ENCODE data around the gene MAEA.

MAEA gene

DNA sequence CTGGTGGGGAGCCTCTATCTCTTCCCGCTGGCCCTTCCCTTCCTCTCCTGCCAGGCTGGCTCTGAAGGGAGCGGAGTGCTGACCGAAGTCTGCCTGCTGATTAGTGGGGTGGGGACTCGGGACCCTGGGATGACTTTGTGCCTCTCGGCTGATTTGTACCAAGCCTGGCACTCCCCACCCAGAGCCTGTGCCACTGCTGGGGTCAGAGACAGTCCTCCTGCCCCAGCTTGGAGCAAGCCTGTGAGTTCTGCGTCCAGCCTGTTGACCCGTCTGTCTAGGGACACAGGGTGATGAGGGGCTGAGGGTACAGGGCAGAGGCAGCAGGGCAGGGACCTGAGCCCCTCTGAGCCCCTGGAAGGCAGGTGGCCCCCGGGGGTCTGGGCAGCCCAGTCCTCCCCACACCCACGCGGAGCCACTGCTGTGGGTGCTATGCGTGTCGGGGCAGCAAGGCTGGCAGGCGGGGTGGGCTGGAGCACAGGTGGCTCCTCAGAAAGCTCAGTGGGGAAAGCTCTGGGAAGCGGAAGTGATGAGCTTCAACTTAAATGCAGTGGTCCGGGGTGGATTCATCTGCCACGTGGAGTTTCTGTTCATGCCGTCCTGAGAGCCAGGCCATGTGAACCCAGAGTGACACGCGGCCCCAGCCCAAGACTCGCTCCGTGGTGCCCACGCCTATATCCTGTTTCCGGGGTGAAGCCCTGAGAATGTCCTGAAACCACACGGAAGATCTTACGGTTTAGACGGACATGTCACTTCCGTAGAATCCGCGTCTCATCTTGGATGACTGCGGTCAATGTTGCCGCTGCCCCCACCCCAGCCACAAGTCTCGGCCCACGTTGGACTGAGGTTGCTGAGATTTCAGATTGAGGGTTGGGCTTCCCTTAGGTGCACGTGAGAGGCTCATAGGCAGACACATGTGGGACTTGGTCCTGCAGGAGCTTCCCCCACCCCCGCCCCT is 36.3 kb downstream of the MAEA start:
- no peak for TF ChIP-seq GATA2 (IDR thresholded peaks at IDR 0.05; ENCODE audit: low read depth, low read length)
- no peak for TF ChIP-seq GATA3 (IDR thresholded peaks at IDR 0.05; ENCODE audit: low read depth, low read length)

DNA sequence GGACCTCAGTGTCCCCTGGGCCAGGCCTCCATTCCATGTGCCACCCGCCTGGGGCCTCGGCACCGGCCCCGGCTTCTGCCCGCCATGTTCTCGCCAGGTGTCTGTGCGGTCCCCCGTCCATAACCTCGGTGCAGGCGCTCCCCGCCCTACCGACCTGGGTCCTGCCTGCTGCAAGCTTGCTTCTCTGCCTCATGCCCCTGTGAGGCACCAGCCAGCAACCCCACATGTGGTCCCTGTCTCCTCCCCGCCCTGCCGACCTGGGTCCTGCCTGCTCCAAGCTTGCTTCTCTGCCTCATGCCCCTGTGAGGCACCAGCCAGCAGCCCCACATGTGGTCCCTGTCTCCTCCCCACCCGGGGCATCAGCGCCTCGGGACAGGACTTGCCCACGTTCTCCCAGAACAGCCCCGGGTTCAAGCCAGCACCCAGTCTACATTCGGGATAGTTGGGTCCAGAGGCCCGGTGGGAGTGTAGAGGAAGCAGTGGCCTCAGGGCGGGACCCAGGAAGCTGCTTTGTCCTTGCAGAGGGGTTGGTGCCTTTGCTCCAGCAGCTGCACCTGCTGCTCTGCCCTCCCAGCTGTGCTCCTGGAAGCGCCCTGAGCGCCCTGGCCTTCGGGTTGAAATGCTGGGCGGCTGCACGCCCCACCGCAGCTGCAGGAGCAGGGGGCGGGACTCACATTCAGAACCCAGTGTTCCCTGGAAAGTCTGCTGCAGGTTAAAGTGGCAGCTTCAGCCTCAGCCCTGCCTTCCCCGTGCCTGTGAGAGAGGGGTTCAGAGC is 37.2 kb downstream of the MAEA start:
- TF ChIP-seq GATA3 (IDR thresholded peaks at IDR 0.05; ENCODE audit: low read depth, low read length) (no peak), GATA2 (IDR thresholded peaks at IDR 0.05; ENCODE audit: low read depth, low read length) (no peak)

DNA sequence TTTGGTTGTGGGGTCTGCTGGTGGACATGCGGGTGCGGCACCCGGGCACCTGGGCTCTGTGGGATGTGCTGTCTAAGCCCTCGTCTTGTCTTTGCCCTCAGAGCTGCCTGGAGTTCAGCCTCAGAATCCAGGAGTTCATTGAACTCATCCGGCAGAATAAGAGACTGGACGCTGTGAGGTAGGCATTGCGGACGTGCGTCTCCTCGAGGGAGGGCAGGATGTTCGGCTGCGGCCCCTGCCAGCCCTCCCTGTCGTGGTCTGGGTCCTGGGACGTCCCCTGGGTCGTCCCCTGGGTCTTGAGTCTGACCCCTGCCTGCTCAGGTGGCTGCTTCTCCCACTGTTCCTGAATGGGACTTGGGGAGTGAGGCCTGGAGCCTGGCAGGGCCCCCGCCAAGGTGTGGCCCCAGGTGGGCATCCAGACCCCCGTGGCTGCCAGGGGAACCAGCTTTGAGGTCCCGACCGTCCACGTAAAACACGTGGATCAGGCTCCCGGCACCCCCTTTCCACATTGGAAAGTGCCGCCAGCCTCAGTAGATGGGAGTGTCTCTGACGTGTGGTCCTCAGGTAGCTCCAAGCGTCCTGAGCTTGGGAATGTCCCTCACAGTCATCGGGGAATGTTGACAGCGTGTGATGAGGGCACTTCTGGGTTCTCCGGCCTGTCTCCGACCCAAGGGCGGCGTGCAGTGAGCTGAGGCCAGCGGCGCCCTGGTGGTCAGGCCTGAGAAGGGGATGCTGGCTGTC is 38.0 kb downstream of the MAEA start:
- no peak for TF ChIP-seq GATA3 (IDR thresholded peaks at IDR 0.05; ENCODE audit: low read depth, low read length)
- no peak for TF ChIP-seq GATA2 (IDR thresholded peaks at IDR 0.05; ENCODE audit: low read depth, low read length)

DNA sequence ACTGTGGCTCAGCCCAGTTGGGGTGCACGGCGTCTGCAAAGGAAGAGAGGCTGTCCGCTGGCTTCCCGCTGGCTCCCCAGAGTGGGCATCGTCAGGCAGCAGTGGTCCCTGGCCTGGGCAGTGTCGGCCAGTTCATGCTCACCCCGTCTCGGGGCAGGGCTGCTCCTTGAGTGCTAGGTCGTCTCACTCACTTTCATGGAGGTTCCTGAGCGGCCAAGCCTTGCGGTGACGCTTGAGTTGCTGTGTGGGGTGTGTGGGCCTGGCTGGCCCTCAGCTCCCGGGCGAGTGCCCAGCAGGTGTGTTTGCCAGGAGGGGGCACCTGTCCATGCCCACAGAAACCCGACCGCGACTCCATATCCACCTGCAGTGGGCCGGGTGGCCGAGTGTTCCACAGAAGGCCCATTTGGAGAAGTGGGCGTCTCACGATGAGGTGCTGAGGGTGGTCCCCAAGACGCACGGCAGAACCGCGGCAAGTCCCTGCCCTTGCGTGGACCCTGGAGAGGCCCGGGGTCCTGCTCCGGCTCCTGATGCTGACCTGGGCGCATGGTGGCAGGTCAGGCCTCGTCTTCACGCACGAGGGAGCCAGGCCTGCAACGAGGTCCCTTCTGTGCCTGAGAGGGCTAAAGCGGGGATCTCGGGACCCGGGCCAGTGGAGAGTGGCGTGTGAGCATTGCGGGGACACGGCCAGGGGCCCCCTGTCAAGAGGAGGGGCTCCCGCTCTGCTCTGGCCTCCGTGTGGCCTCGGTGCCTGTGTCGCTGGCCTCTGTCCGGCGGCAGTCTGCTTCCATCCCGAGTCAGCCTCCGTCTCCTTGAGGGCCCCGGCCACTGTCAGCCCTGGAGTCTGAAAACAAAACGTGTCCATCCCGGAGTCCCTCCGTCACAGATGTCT is 38.8 kb downstream of the MAEA start:
- TF ChIP-seq GATA3 (IDR thresholded peaks at IDR 0.05; ENCODE audit: low read depth, low read length) (no peak), GATA2 (IDR thresholded peaks at IDR 0.05; ENCODE audit: low read depth, low read length) (no peak)

DNA sequence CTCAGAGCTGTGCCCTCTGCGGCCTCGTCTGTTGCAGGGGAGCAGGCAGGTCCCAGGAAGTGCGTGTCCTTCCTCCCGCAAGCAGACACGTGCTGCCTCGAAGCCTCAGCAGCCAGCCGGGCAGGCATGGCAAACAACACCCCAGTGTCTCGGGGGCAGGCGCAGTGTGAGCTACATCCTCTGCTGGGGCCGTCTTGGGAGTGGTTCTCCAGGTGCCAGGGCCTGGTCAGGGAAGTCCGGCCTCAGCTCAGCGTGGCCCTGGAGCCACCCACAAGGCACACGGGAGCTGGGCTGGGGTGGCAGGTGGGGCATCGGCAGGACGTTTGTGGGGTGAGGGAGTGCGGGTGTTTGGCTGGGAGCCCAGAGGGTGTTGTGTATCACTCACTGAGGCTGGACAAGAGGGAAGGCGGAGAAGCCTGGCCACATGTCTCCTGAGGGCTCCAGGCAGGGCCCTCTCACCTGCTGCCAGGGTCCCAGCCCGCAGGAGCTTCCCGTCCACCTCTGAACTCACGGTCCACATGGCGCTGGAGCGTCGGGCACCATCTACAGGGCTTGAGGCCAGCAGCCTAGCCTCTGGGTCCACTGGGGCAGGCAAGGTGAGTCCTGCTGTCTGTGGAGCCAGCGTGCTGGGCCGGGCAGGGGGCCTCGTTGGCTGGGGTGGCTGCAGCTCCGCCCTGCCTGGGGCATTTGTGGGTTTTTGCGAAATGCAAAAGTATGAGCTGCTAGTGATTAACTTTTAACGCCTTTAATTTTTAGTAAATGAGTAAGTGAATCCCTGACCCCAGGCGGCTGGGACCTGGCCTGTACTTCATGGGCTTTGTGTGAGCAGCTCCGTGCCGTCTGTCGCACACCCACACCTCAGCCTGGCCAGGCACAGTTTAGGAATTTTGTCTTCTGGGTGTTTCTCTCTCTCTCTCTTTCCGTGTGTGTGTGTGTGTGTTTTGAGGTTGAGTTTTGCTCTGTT is 40.0 kb downstream of the MAEA start:
- TF ChIP-seq GATA3 (IDR thresholded peaks at IDR 0.05; ENCODE audit: low read depth, low read length) (no peak), GATA2 (IDR thresholded peaks at IDR 0.05; ENCODE audit: low read depth, low read length) (no peak)

DNA sequence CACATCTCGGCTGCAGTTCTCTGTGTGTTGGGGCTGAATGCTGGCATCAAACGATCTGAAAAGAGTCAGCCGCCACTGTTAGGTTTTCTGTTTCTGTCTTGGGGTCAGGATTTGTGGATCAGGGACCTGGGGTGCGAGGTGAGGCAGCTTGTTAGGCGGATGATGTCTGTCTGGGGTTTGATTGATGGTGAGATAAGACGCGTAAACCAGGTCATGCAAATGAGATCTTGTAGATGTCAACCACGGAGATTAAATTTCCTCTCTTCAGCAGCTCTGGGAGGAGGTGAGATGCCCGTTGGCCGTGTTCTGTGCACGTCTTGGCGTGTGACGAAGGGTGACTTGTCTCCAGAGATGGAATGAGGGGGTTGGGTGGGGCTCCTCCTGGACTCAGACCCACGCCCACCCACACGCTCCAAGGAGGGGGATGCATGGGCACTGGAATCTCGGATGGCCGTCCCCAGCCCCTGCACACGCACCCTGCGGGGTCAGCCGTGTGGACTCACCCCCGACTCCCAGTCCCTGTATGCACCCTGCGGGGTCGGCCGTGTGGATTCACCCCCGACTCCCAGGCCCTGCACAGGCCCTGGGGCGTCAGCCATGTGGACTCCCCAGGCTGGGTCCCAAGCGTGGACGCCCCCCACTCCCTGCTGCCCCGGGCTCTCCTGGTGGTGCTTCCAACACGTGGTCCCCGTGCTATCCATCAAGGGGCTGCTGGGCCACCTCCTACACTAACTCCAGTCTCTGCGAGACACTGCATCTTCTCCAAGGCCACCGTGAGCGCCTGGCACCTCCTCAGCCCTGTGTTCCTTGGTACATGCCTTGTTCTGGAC is 41.3 kb downstream of the MAEA start:
- TF ChIP-seq GATA2 (IDR thresholded peaks at IDR 0.05; ENCODE audit: low read depth, low read length) = no peak; the same call in 1 of the 2 replicates
- no peak for TF ChIP-seq GATA3 (IDR thresholded peaks at IDR 0.05; ENCODE audit: low read depth, low read length)

DNA sequence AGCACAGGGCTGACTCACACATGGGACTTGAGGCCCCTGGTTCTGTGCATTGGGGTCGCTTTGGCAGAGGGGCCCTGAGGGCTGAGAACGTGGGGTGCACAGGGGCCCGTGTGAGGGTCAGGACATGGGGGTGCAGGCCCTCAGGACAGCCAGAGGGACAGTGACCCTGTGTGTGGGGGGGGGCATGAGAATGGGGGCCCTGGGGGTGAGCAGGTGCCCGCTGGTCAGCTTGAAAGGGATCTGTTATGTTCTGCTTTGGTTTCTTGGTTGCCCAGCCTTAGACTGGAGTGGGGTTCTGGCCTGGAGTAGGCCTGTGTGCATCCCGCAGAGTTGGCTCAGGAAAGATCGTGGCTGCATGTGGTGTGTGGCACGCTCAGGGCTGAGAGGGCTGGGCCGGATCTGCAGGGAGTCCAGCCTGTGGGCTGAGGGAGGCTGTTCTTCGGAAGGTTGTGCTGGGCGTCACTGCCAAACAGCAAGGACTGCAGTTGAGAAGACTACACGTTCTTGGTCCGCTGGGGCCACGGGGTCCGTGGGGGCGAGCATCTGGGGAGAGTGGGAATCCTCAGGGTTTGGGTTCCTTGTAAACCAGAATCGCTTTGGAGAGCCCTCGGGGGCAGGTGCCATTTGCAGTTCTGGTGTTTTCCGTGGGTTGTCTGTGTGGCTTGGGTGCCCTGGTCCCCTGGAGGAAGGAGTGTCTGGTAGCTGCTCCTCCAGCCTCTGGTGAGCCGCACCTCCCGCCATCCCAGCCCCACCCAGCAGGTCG is 42.1 kb downstream of the MAEA start:
- TF ChIP-seq GATA2 (IDR thresholded peaks at IDR 0.05; ENCODE audit: low read depth, low read length) (no peak), GATA3 (IDR thresholded peaks at IDR 0.05; ENCODE audit: low read depth, low read length) (no peak)

DNA sequence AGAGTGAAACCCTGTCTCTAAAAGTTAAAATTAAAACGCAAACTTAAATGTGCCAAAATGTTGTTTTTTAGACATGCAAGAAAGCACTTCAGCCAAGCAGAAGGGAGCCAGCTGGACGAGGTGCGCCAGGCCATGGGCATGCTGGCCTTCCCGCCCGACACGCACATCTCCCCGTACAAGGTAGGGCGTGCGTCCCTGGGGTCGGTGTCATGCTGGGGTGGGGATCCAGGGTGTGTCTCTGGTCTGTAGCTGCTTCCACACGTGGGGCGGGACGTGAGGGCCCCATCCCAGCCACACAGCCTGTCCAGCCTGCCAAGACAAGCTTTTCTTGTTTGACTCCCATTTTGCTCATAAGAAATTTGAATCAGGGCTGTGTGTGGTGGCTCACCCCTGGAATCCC is 43.0 kb downstream of the MAEA start:
- TF ChIP-seq GATA3 (IDR thresholded peaks at IDR 0.05; ENCODE audit: low read depth, low read length) (no peak), GATA2 (IDR thresholded peaks at IDR 0.05; ENCODE audit: low read depth, low read length) (no peak)

DNA sequence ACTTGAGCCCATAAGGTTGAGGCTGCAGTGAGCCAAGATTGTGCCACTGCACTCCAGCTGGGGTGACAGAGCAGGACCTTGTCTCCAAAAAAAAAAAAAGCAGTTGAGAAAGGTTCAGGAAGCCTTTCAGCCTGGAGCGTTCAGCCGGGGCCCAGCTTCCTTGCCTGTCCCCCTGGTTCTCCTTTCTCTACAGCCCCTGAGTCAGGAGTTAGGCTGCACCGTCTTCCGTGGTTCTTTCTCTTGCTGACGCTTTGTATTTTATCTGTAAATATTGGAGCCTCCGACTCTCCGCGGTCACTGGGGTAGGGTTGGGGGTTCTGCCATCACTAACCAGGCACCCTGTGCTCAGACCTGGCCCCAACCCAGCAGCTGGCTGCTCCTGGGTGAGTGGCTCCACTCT is 43.6 kb downstream of the MAEA start:
- no peak for TF ChIP-seq GATA3 (IDR thresholded peaks at IDR 0.05; ENCODE audit: low read depth, low read length)
- TF ChIP-seq GATA2 (IDR thresholded peaks at IDR 0.05; ENCODE audit: low read depth, low read length) = no peak

DNA sequence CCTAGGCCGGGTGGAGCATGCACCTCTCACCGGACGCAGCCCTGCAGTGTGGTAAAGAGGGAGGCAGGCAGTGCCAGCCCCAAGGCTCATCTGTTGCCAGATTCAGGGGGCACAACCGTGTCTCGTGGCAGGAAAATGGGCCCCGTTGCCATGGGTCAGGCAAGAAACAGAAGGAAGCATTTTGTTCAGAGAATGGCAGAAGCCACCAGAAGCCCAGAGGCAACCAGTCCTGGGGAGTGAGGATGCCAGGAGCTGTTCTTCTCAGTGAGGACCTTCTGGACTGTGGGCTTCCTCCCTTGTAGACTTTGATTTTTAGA is 44.8 kb downstream of the MAEA start:
- no peak for TF ChIP-seq GATA3 (IDR thresholded peaks at IDR 0.05; ENCODE audit: low read depth, low read length)
- TF ChIP-seq GATA2 (IDR thresholded peaks at IDR 0.05; ENCODE audit: low read depth, low read length) = no peak

DNA sequence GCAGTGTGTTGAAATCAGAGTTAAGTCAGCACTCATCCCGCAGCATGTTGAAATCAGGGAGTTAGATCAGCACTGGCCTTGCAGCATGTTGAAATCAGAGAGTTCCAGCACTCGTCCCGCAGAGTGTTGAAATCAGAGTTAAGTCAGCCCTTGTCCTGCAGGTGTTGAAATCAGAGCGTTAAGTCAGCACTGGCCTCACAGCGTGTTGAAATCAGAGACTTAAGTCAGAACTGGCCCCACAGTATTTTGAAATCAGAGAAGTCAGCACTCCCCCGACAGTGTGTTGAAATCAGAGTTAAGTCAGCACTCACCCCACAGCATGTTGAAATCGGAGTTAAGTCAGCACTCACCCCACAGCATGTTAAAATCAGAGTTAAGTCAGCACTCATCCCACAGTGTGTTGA is 46.4 kb downstream of the MAEA start:
- TF ChIP-seq GATA3 (IDR thresholded peaks at IDR 0.05; ENCODE audit: low read depth, low read length) (no peak), GATA2 (IDR thresholded peaks at IDR 0.05; ENCODE audit: low read depth, low read length) (no peak)
